ENCODE measurements around the gene TDRD15.

The TDRD15 gene

DNA sequence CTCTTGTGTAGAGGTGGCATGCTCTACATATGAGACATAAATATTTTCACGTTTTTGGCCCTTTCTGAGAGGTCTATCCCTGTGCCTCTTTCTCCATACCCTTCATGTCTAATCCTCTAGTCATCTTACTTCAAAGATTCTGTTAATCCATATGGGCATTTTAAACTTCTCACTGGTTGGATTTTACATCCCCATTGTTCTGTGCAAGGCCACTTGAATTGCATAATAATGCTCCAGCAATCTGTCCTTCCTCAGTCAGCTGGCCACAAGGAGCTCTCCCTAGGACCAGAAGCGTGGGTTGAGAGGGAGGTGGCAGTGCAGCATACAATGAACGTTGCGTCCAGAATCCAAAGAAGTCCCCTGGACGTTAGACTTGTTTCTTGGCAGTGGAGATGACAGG, 58.2 kb downstream of the TDRD15 start:
- TF ChIP-seq POLR2AphosphoS5 (IDR thresholded peaks at IDR 0.05; ENCODE audit: low read depth, low read length), result no peak

DNA sequence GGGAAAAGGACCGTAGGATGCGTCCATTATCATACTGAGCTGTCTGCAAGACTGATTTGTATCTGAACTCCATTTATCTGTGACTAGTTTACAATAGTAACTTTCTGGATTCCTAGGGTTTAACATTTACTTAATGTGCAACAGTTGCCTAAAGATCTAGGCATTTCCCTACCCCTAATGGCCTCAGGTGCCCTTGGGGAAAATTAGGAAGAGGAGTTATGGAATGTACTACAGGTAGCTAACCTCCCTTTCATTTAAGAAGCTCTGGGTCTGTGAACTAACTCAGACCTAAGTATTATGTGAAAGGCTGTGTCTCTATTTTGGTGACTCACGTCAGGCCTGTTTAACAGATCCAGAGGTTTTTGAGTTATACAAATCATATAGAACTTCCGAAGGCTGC, 59.5 kb downstream of the TDRD15 start:
- TF ChIP-seq FOXP2 (optimal IDR thresholded peaks at IDR 0.05; ENCODE audit: borderline replicate concordance, extremely low read depth, extremely low read length, insufficient read depth) (no peak), REST (IDR thresholded peaks at IDR 0.05; ENCODE audit: insufficient read depth in 1 of 2, low read depth in 2 of 2, low read length in 2 of 2) (no peak), TAF1 (IDR thresholded peaks at IDR 0.05; ENCODE audit: borderline replicate concordance, insufficient read depth, low read length) (no peak), SIN3A (IDR thresholded peaks at IDR 0.05; ENCODE audit: borderline replicate concordance, insufficient read depth, low read length) (no peak), POLR2AphosphoS5 (IDR thresholded peaks at IDR 0.05; ENCODE audit: low read depth, low read length) (no peak)

- TF ChIP-seq TAF1 (IDR thresholded peaks at IDR 0.05; ENCODE audit: borderline replicate concordance, insufficient read depth, low read length) (no peak), REST (IDR thresholded peaks at IDR 0.05; ENCODE audit: insufficient read depth in 1 of 2, low read depth in 2 of 2, low read length in 2 of 2) (no peak), SIN3A (IDR thresholded peaks at IDR 0.05; ENCODE audit: borderline replicate concordance, insufficient read depth, low read length) (no peak), FOXP2 (optimal IDR thresholded peaks at IDR 0.05; ENCODE audit: borderline replicate concordance, extremely low read depth, extremely low read length, insufficient read depth) (no peak), POLR2AphosphoS5 (IDR thresholded peaks at IDR 0.05; ENCODE audit: low read depth, low read length) (no peak)
These were observed 60.0 kb downstream of the TDRD15 start for GRCh38 chr2:21183726-21184125.

GRCh38 chr2:21191535-21191934, 67.8 kb downstream of the TDRD15 start:
- no peak for TF ChIP-seq POLR2AphosphoS5 (IDR thresholded peaks at IDR 0.05; ENCODE audit: low read depth, low read length)
- no peak for TF ChIP-seq TAF1 (IDR thresholded peaks at IDR 0.05; ENCODE audit: borderline replicate concordance, insufficient read depth, low read length)
- TF ChIP-seq SIN3A (IDR thresholded peaks at IDR 0.05; ENCODE audit: borderline replicate concordance, insufficient read depth, low read length), result no peak
- no peak for TF ChIP-seq REST (IDR thresholded peaks at IDR 0.05; ENCODE audit: insufficient read depth in 1 of 2, low read depth in 2 of 2, low read length in 2 of 2)
- no peak for TF ChIP-seq FOXP2 (optimal IDR thresholded peaks at IDR 0.05; ENCODE audit: borderline replicate concordance, extremely low read depth, extremely low read length, insufficient read depth)
